NCI-H1105 treated with DMSO at 0.1 percent for 48 hours (cell line): ENCODE data around the gene HEATR5A.

Experiments used
- DNase-seq: peaks from one replicate; lab custom pipeline; 2025; lab: John Stamatoyannopoulos, UW

Gene HEATR5A

GRCh38 chr14:31425905-31426304 is 5.6 kb upstream of the HEATR5A start:
- DNase-seq = no peak

- no peak for DNase-seq
Measured at GRCh38 chr14:31421200-31421599, 850 bp upstream of the HEATR5A start.

- peak; percentile 56 for DNase-seq
Measured at GRCh38 chr14:31419967-31420318, 407 bp downstream of the HEATR5A start.

GRCh38 chr14:31419179-31419966 is 977 bp downstream of the HEATR5A start:
- DNase-seq = peak; percentile 47

GRCh38 chr14:31418440-31418839 is 1.9 kb downstream of the HEATR5A start:
- no peak for DNase-seq

- DNase-seq = no peak
Measured at GRCh38 chr14:31414190-31414833, 6.0 kb downstream of the HEATR5A start.

- no peak for DNase-seq
Measured at GRCh38 chr14:31411218-31411727, 9.1 kb downstream of the HEATR5A start.

- no peak for DNase-seq
Measured at GRCh38 chr14:31410048-31410650, 10.2 kb downstream of the HEATR5A start.

- no peak for DNase-seq
Measured at GRCh38 chr14:31408421-31408820, 11.9 kb downstream of the HEATR5A start.

- no peak for DNase-seq
Measured at GRCh38 chr14:31405599-31406232, 14.6 kb downstream of the HEATR5A start.

GRCh38 chr14:31405106-31405505 is 15.2 kb downstream of the HEATR5A start:
- DNase-seq = no peak

GRCh38 chr14:31403707-31404106 is 16.6 kb downstream of the HEATR5A start:
- DNase-seq = no peak

- no peak for DNase-seq
Measured at GRCh38 chr14:31402764-31403439, 17.4 kb downstream of the HEATR5A start.

- DNase-seq = no peak
Measured at GRCh38 chr14:31401369-31401932, 18.9 kb downstream of the HEATR5A start.

GRCh38 chr14:31400031-31400638 is 20.2 kb downstream of the HEATR5A start:
- no peak for DNase-seq

- DNase-seq = no peak
Measured at GRCh38 chr14:31395572-31396205, 24.7 kb downstream of the HEATR5A start.

- DNase-seq = no peak
Measured at GRCh38 chr14:31395119-31395518, 25.2 kb downstream of the HEATR5A start.

GRCh38 chr14:31391977-31392503 is 28.3 kb downstream of the HEATR5A start:
- no peak for DNase-seq

- DNase-seq = no peak
Measured at GRCh38 chr14:31391473-31391872, 28.9 kb downstream of the HEATR5A start.

- no peak for DNase-seq
Measured at GRCh38 chr14:31389946-31390345, 30.4 kb downstream of the HEATR5A start.
